HG03432 (cell line): ENCODE results near the gene MCM9.
"Not testable (repeated sequence)": the region's sequence is repeated elsewhere in the genome, so short reads cannot be mapped to it uniquely, and the experiment has no call there.

Source experiments
- ATAC-seq: cut with Tn5 transposase; IDR thresholded peaks from one replicate; pipeline ENCODE4 v1.9.1; 2021; ENCODE audit warnings: mild to moderate bottlenecking, moderate library complexity; ENCODE audit not compliant: unreplicated experiment

The MCM9 gene

DNA sequence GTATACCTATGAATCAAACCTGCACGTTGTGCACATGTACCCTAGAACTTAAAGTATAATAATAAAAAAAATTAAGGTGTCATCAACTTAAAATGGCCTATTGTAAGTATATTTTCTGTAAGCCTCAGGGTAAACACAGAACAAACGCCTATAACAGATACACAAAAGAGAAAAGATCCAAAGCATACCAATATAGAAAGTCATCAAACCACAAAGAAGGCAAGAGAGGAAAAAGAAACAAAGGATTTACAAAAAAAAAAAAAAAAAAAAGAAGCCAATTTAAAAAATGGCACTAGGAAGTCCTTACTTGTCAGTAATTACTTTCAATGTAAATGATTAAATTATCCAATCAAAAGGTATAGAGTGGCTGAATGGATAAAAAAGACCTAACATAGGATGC lies 65.6 kb downstream of the MCM9 start:
- no peak for ATAC-seq

DNA sequence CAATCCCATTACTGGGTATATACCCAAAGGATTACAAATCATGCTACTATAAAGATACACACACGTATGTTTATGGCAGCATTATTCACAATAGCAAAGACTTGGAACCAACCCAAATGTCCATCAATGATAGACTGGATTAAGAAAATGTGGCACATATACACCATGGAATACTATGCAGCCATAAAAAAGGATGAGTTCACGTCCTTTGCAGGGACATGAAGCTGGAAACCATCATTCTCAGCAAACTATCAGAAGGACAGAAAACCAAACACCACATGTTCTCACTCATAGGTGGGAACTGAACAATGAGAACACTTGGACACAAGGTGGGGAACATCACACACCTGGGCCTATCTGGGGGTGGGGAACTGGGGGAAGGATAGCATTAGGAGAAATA lies 66.1 kb downstream of the MCM9 start:
- ATAC-seq: not testable (repeated sequence)

- no peak for ATAC-seq
Observed at GRCh38 chr6:118867181-118867580, 67.8 kb downstream of the MCM9 start.

DNA sequence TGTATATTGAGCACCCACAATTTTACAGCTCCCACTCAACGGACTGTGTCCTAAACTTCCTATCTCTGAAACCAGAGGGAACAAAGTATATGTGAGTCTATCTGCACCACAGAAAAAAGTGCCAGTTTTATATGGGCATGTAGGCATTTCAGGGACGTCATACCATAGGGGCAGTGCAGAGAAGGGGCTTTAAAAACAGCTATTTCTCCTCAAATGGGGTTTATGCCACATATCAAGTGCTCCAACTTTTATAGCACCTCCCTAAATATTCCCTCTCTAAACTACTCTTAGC lies 69.9 kb downstream of the MCM9 start:
- ATAC-seq: peak; percentile 28

DNA sequence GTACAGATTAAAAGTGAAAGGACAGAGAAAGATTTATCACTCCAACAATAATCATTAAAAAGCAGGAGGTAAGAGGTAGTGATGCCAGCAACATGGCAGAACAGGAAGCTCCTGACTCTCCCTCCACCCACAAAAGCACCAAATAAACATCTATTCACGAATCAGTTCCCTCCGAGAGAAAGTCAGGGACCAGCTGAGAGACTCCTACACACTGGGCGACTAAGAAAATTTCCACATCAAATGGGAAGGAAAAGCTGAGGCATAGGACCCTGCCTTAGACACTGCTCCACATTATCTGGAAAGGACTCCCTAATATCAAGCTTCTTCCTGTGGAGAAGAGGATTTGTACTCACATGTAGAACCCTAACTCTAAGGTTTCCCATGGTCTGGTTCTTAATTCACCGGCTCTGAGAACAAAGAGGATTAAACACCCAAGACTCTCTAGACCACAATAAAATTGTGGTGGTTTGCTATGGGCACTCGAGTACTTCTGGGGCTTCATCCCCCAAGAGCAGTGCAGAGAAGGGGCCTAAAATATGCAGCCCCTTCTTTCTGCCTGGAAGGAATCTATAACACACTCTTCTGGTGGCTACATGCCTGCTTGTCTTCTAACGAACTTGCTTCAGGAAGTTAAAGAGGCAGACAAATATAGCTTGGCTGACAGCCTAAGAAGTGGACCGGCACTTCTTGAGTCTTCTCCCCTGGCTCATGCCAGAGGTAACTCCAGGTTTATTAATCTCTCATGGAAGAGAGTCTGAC lies 70.4 kb downstream of the MCM9 start:
- ATAC-seq: peak; percentile 69

- ATAC-seq: no peak
Observed at GRCh38 chr6:118862443-118862842, 72.5 kb downstream of the MCM9 start.

GRCh38 chr6:118860880-118861279 lies 74.1 kb downstream of the MCM9 start:
- ATAC-seq: no peak

GRCh38 chr6:118860363-118860762 lies 74.6 kb downstream of the MCM9 start:
- ATAC-seq: no peak

- peak; percentile 38 for ATAC-seq
Observed at GRCh38 chr6:118859517-118860064, 75.4 kb downstream of the MCM9 start.

- ATAC-seq: no peak
Observed at GRCh38 chr6:118856301-118856700, 78.7 kb downstream of the MCM9 start.

DNA sequence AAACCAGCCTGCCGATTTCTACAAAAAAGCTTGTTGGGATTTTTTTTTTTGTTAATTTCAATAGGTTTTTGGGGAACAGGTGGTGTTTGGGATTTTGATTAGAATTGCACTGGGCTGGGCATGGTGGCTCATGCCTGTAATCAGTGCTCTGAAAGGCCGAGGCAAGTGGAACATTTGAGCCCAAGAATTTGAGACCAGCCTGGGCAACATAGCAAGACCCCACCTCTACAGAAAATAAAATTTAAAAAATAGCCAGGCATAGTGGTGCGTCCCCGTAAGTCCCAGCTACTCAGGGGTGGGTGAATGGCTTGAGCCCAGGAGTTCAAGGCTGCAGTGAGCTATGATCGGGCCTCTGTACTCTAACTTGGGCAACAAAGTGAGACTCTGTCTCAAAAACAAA lies 81.6 kb downstream of the MCM9 start:
- ATAC-seq: no peak

DNA sequence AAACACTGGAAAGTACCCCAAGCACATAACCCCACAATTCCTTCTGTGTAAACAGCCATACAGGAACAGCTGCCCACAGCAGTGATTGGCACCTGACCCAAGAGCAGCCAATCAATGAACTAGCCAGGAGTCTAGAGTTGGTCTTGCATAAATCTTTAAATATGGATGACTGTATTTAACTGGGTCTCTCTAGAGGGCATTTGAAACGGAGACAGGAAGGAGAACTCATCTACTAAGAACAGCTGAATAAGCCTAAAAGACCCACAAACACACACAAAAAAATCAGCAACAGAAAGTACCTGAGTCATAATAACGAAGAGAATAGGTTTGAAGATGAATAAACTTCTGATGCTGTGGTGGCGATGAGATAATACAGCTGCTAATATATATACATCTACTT lies 90.0 kb downstream of the MCM9 start:
- ATAC-seq: peak; percentile 74

DNA sequence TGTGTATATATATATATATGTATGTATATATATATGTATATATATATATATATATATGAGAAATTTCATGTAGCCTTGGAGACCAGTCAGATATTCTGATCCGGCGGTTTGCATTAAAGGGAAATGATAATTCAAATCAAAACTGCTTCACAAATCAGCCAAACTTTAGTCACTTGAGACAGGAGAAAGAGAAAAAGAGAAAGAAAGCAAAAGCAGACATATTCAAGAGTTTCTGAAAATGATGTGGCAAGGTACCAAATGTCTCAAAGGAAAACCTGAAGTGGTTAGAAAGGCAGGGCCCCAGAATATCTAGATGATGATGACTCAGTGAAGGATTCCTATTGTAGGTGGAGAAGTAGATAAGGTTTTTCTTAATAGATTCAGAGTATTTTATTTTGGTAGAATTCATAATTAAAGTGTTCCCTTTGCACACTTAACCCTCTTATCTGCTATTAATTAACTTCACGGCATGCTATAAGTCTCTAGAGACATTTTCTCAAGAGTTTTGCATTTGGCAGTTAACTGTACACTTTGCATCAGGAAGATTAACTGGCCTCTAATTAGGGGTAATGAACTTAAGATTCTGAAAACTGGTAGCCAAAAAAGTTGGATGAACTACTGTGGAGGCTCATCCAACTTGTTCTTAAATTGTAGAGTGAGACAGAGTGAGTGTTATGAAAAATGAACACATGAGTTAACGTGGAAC lies 91.1 kb downstream of the MCM9 start:
- ATAC-seq: peak; percentile 88

DNA sequence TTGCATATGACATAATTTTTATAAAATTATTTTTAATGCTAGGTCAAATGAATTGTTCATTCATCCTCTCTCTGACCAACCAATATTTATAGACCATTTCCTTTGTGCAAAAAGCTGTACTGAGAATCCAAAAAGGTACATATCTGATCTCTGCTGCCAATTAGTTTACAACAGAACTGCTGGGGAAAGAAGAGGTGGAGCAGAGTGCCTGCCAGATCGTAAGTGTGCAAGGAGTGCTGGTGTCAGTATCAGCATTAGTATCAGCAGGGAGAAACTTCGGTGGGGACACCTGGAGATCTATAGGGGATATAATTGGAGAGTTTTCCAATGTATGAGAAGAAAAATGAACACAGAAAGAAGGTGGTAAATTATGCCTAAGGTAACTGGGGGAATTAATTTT lies 104.3 kb downstream of the MCM9 start:
- ATAC-seq: no peak

DNA sequence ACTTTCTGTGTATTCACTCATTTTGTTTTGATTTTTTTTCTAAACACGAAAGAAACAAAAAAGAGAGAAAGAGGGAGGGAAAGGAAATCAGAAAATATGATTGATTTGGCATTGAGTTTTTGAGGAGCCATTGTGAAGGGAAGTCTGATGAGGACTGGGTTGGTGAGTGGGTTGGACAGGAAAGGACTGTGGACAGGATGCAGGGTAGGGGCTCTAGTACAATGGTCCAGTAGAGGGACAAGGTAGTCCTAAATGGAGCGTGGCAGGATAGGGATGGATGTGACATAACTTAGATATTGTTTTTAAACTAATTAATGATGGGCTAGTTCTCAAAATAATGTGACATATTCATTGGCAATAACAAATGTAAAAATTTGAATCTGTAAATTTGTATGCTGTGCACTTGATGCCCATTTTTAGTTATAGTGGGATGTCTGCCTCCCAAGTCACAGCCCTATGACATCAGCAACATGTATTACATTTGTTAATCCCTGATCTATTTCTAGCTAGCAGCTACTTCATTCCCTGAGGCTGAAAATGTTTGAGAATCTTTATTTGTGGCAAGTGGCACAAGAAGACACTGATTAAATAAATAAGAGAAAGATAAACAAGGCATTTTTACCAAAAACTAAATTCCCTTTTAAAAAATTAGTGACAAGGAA lies 105.0 kb downstream of the MCM9 start:
- ATAC-seq: no peak

- ATAC-seq: no peak
Observed at GRCh38 chr6:118826096-118826495, 108.9 kb downstream of the MCM9 start.

GRCh38 chr6:118825661-118826060 lies 109.3 kb downstream of the MCM9 start:
- no peak for ATAC-seq

DNA sequence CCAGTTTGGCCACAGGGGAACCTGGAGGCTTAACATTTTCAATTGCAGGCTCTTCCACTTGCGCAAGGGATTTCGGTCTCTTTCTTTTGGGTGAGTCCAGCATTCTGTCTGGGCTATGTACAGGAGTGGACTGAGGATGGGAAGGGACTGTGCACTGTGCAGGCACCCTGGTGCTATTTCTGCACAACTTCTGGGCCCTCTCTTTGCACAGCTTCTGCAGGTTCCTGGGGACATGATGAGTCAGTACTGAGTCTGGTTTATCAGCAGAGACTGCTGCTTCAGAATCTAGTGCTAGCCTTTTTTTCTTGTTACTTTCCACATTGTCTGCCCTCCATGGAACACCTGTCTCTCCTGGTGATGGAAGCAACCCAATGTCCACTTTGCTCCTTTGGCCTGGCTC lies 119.5 kb downstream of the MCM9 start:
- ATAC-seq: no peak

DNA sequence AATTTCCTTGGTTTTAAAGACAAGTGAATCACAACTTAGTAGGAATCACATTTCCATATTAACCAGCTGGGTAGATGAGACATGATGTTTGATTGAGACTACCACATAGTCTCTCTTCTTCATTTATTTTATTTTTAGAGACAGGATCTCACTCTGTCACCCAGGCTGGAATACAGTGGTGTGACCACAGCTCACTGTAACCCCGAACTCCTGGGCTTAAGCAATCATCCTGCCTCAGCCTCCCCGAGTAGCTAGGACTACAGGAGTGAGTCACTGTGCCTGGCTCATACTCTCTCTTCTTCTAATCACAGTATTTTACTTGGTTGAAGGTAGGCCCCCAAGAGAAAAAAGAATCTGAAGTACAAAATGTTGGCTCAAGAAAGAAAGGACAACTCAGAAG lies 121.2 kb downstream of the MCM9 start:
- no peak for ATAC-seq

DNA sequence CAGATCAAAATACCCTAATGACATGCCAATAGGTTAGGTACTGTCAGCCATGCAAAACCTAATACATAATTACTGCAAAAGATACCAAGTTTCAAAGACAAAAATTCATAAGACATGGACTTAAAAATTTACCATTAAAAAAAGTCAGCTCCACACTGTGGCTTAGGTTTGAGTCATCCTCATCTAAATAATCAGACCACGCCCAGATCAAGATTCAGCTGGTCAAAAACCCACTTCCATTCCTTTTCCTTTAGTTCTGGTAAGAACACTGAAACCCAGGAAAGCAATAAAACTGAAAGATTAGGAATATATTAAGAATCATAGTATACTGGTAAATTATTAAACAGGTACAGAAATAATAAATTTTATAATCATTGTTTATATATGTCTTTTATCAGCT lies 122.0 kb downstream of the MCM9 start:
- no peak for ATAC-seq

GRCh38 chr6:118810420-118811027 lies 124.4 kb downstream of the MCM9 start:
- peak; percentile 93 for ATAC-seq
